Keratinocyte (primary cell): ENCODE measurements around the gene GNAI1. TPM values are rescaled to one million over a fixed set of nuclear protein-coding genes. Genes with fewer than 3 reads are reported as not detected.

ENCODE experiments used
- DNase-seq: peaks from one replicate; pipeline ENCODE4 v3.0.0-alpha.2; 2011; ENCODE audit warnings: low read depth, missing footprints, low spot score
- FAIRE-seq: peaks from 2 replicates; lab custom pipeline; 2011; peaks lifted over from hg19 to GRCh38; lab: Jason Lieb, UNC
- H2AFZ ChIP-seq: 2 replicates; pipeline ENCODE4 v1.6.0; 2012; ENCODE audit warnings: low read length, control low read depth, inconsistent platforms; ENCODE audit not compliant: control insufficient read depth
- H3K27ac ChIP-seq: 2 replicates; pipeline ENCODE4 v1.5.1; 2011; ENCODE audit warnings: low read length; ENCODE audit not compliant: control insufficient read depth, insufficient read depth
- H3K27me3 ChIP-seq: 3 replicates; pipeline ENCODE4 v1.6.0; 2011; ENCODE audit warnings: low read length; ENCODE audit not compliant: control insufficient read depth, insufficient read depth; ENCODE audit errors: extremely low read depth
- H3K36me3 ChIP-seq, 2 experiments: 2 replicates in 1 of 2; 3 replicates in 1 of 2; pipeline ENCODE4 v1.5.1; 2011; ENCODE audit warnings: low read length in 2 of 2, mild to moderate bottlenecking in 1 of 2; ENCODE audit not compliant: control insufficient read depth in 2 of 2, insufficient read depth in 2 of 2; ENCODE audit errors: extremely low read depth in 1 of 2
- H3K4me1 ChIP-seq: 3 replicates; pipeline ENCODE4 v1.5.1; 2011; ENCODE audit warnings: low read length; ENCODE audit not compliant: control insufficient read depth, insufficient read depth; ENCODE audit errors: extremely low read depth
- H3K4me2 ChIP-seq: 3 replicates; pipeline ENCODE4 v1.6.0; 2011; ENCODE audit warnings: low read depth, low read length; ENCODE audit not compliant: control insufficient read depth, insufficient read depth; ENCODE audit errors: extremely low read depth
- H3K4me3 ChIP-seq, 3 experiments: fragments of 200-600 bp in 1 of 3; sonication (generic) in 1 of 3; 2 replicates in 2 of 3; 3 replicates in 1 of 3; pipeline ENCODE4 v1.5.1; 2011 to 2016; ENCODE audit warnings: low read length in 3 of 3, mild to moderate bottlenecking in 3 of 3, control low read depth in 2 of 3, inconsistent platforms in 1 of 3, low read depth in 1 of 3, mixed read lengths in 1 of 3, mixed run types in 1 of 3, moderate library complexity in 1 of 3; ENCODE audit not compliant: control insufficient read depth in 2 of 3, insufficient read depth in 2 of 3; ENCODE audit errors: extremely low read depth in 1 of 3
- H3K79me2 ChIP-seq: 2 replicates; pipeline ENCODE4 v1.6.0; 2012; ENCODE audit warnings: low read length; ENCODE audit not compliant: control insufficient read depth, insufficient read depth
- H3K9ac ChIP-seq: 3 replicates; pipeline ENCODE4 v1.6.0; 2011; ENCODE audit warnings: low read length; ENCODE audit not compliant: control insufficient read depth, insufficient read depth; ENCODE audit errors: extremely low read depth
- H3K9me1 ChIP-seq: 3 replicates; pipeline ENCODE4 v1.6.0; 2011; ENCODE audit warnings: low read length; ENCODE audit not compliant: control insufficient read depth, insufficient read depth; ENCODE audit errors: extremely low read depth
- H3K9me3 ChIP-seq: 2 replicates; pipeline ENCODE4 v1.5.1; 2012; ENCODE audit warnings: low read depth, low read length; ENCODE audit not compliant: control insufficient read depth
- H4K20me1 ChIP-seq: 3 replicates; pipeline ENCODE4 v1.6.0; 2011; ENCODE audit warnings: low read length; ENCODE audit not compliant: control insufficient read depth, insufficient read depth; ENCODE audit errors: extremely low read depth
- EZH2 ChIP-seq: IDR thresholded peaks from one replicate; pipeline ENCODE4 v1.6.1; 2012; ENCODE audit warnings: inconsistent platforms, mild to moderate bottlenecking, low read length, moderate library complexity
- dilution Hi-C: fragments of 300-500 bp; cut with MboI; formaldehyde crosslinking; loops from one replicate; pipeline ENCODE4 v1.7.0; 2020; ENCODE audit warnings: low sequenced_read_pairs; ENCODE audit not compliant: extremely low pct_ligation_motif_present
- polyA plus RNA-seq, 5 experiments: library from polyadenylated mRNA; depleted of rRNA in 3 of 5; stranded (reverse) in 3 of 5; stranded (forward) in 1 of 5; unstranded in 1 of 5; fragments of >200 nt; gene quantifications; 1 replicate in 1 of 5; 2 replicates in 3 of 5; 3 replicates in 1 of 5; pipeline versions ENCODE4 v1.2.1 to v1.2.3, GENCODE V29; 2011 to 2012; ENCODE audit warnings: missing spikeins in 2 of 5, low read depth in 1 of 5, low replicate concordance in 1 of 5
- TF ChIP-seq, protein P1 (sequence below), 3 experiments: IDR thresholded peaks in 1 of 3; conservative IDR thresholded peaks in 1 of 3; optimal IDR thresholded peaks in 1 of 3; 2 replicates in 2 of 3; 3 replicates in 1 of 3; pipeline versions ENCODE3 to v1.5.1; 2011; ENCODE audit warnings: low read length in 3 of 3, mild to moderate bottlenecking in 3 of 3, moderate library complexity in 2 of 3, control low read depth in 1 of 3, inconsistent platforms in 1 of 3; ENCODE audit not compliant: insufficient read depth in 2 of 3; ENCODE audit errors: extremely low read depth in 1 of 3

The GNAI1 gene
- polyA plus RNA-seq, 1 donor (not counting 4 experiments of a cell fraction or from before 2014, with no cell fraction given) = 84.1 TPM

DNA sequence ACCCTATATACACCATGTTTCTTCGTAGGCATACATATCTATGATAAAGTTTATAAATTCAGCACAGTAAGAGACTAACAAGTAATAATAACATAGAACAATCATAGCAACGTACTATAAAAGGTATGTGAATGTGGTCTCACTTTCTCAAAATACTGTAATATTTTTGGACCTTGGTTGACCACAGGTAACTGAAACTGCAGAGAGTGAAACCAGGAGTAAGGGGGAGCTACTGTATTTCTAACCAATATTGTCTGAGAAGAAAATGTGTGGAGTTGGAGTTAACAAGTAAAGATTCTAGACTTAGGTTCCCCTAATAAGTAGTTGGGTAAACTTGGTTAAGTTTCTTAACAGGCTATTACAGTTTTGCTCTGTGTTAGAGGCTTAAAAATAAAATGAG lies 72.1 kb downstream of the GNAI1 start:
- Histone ChIP-seq H3K27me3 (no peaks in the 10 kb centered on the region), H3K27ac (no peak overlapping the region), H3K9ac (no peak overlapping the region), H3K4me2 (no peak overlapping the region), H3K4me1 (peaks cover 12% of the 10 kb centered on the region), H3K4me3 (no peak overlapping the region), H2AFZ (no peak overlapping the region), H4K20me1 (no peaks in the 10 kb centered on the region), H3K36me3 (peaks cover 2 to 3% of the 10 kb centered on the region in 2 experiments), H3K9me3 (no peaks in the 10 kb centered on the region), H3K9me1 (no peaks in the 10 kb centered on the region), H3K79me2 (peaks cover 2% of the 10 kb centered on the region)
- no peak for DNase-seq
- TF ChIP-seq EZH2 = no peak
- TF ChIP-seq, protein P1, sequence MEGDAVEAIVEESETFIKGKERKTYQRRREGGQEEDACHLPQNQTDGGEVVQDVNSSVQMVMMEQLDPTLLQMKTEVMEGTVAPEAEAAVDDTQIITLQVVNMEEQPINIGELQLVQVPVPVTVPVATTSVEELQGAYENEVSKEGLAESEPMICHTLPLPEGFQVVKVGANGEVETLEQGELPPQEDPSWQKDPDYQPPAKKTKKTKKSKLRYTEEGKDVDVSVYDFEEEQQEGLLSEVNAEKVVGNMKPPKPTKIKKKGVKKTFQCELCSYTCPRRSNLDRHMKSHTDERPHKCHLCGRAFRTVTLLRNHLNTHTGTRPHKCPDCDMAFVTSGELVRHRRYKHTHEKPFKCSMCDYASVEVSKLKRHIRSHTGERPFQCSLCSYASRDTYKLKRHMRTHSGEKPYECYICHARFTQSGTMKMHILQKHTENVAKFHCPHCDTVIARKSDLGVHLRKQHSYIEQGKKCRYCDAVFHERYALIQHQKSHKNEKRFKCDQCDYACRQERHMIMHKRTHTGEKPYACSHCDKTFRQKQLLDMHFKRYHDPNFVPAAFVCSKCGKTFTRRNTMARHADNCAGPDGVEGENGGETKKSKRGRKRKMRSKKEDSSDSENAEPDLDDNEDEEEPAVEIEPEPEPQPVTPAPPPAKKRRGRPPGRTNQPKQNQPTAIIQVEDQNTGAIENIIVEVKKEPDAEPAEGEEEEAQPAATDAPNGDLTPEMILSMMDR (optimal IDR thresholded peaks at IDR 0.05 in 1 of 3, IDR thresholded peaks at IDR 0.05 in 1 of 3, conservative IDR thresholded peaks at IDR 0.05 in 1 of 3; ENCODE audit: extremely low read depth in 1 of 3, insufficient read depth in 2 of 3, low read length in 3 of 3) = no peak
- FAIRE-seq = no peak
- dilution Hi-C loops = no loop called here

DNA sequence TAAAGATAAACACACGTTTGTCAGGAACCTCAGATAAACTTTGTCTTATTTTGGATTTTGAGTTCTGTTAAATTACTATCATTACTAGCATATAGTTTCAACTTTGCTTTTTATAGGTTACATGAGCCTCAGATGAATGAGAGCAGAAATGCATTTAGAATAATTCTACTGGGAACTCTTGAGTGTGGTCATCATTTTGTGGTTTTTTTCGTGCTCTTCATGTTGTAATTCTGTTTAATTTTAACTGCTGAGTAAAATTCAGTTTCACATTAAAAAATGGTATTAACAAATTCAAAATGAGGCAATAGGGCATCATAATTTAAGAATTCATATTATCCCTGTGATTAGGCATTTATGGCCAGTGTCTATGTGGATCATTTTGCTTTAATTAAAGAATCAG lies 72.9 kb downstream of the GNAI1 start:
- Histone ChIP-seq H3K4me3 (no peak overlapping the region), H4K20me1 (no peaks in the 10 kb centered on the region), H2AFZ (no peak overlapping the region), H3K4me2 (no peak overlapping the region), H3K36me3 (peaks cover 2 to 3% of the 10 kb centered on the region in 2 experiments), H3K27ac (no peak overlapping the region), H3K27me3 (no peaks in the 10 kb centered on the region), H3K9ac (no peak overlapping the region), H3K9me3 (no peaks in the 10 kb centered on the region), H3K9me1 (no peaks in the 10 kb centered on the region), H3K4me1 (peaks cover 12% of the 10 kb centered on the region), H3K79me2 (peaks cover 2% of the 10 kb centered on the region)
- DNase-seq = no peak
- no peak for TF ChIP-seq EZH2
- TF ChIP-seq, protein P1 (optimal IDR thresholded peaks at IDR 0.05 in 1 of 3, IDR thresholded peaks at IDR 0.05 in 1 of 3, conservative IDR thresholded peaks at IDR 0.05 in 1 of 3; ENCODE audit: extremely low read depth in 1 of 3, insufficient read depth in 2 of 3, low read length in 3 of 3) = no peak
- FAIRE-seq = no peak
- dilution Hi-C loops = no loop called here
